Stimulated activated CD8-positive, alpha-beta memory T cell treated with anti-CD3 and anti-CD28 coated beads, Interleukin-4, amount 100 ng/mL, for 24 hours (primary cell): ENCODE data around the gene SCUBE2.
"Not testable (repeated sequence)": the region's sequence is repeated elsewhere in the genome, so short reads cannot be mapped to it uniquely, and the experiment has no call there.

Experiments used
- DNase-seq: peaks from one replicate; pipeline ENCODE4 v3.0.0-alpha.2; 2020; ENCODE audit warnings: low read depth

Gene SCUBE2

DNA sequence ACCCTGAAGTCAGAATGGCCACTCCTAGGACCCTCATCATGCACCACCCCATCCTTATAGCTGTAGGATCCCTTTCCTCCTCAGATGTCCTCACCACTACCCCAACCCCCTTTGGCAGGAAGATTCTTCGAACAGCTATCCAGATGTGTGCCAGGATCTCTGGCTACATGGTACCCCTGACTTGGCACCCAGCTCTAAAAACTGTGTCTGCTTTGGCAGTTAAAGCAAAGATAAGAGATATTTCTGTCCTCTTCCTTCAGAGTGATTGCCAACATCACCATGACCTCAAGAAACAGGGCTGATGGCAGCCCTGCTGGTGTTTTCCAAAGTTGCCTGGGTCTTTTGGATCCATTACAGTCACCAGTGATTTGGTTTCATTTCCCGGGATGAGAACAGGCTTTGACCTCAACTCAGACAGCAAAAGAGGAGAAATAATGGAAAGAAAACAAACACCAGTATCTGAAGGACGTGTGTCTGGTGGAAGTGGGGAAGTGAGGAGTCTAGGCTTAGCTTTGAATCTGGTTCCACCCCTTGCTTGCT lies 83.3 kb downstream of the SCUBE2 start:
- DNase-seq: no peak

DNA sequence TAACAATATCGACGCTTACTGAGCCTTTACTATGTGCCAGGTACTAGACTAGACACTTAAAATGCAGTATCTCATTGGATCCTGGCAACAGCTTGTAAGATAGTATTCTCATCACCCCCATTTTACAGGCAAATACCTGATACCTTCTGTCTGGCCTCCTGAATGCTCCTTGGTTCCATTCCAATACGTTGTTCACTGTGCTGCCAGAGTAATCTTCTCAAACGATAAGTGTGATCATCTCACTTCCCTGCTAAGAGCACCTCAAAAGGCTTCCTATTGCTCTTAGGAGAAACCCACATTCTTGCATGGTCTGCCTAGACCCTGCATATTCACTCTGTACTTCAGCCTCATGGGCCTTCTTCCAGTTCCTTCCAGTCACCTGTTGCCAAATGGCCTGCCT lies 86.3 kb downstream of the SCUBE2 start:
- DNase-seq: no peak

DNA sequence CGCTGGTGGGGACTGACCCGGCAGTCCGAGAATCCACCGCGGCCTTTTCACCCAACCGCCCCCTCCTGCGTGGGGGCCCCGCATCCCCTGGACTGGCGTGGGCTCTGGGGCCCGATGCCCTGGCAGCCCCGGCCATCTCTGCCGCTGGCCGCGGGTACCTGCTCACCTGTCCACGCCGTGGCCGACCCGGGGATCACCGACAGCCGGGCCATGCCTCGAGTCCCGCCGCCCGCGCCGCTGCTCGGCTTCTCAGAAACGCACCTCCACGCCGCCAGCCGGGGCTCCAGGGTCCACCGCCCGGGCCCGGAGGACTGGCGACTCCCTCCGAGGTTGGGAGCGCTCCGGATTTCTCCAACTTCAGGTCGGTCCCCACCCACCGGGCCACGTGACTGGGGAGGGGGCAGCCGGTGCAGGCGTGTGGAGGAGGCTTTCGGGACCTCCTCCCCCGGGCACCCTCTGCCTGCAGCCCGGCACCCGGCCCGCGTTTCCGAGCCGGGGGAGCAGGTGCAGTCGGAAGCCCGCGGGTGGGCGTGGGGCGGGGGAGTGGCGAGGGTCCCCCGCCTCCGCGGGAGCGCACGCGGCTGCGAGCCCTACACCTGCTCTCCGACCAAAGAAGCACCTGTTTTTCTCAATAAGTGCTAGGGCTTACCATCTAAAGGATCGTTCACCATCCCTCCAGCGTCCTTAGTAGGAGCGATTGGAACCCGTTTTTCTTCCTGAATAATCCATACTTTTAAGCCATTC lies 87.0 kb downstream of the SCUBE2 start:
- DNase-seq: no peak

DNA sequence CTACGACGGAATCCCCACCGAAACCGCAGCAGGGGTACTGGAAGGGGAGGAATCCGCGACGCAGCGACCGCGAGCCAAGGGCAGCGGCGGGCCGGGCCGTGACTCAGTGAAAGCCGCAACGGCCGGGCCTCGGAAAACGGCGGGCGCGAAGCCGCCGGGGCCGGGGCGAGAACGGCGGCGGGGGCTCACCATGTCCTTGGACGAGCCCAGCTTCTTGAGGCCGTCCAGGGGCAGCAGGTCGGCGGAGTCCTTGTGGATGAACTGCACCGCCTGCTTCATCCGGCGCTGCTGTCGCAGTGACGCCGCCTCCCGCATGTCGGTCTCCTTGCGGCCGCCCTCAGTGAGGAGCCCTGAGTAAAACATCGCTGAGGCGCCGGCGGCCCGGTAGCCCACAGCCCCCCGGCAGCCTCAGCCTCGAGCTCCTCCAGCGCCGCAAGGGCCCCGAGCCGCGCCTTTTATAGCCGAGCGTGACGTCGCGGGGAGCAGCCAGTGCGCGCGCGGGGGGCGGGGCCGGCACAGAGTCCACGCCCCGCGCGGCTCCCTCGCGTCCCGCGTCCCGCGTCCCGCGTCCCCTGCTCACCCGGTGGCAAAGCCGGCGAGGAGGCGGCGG lies 87.7 kb downstream of the SCUBE2 start, which contains the start of gene NRIP3:
TSS of gene NRIP3 (minus strand) at position 429 of the 610 bp plus-strand sequence. CDS start at position 363, 66 bp downstream.
- peak; percentile 52 for DNase-seq

DNA sequence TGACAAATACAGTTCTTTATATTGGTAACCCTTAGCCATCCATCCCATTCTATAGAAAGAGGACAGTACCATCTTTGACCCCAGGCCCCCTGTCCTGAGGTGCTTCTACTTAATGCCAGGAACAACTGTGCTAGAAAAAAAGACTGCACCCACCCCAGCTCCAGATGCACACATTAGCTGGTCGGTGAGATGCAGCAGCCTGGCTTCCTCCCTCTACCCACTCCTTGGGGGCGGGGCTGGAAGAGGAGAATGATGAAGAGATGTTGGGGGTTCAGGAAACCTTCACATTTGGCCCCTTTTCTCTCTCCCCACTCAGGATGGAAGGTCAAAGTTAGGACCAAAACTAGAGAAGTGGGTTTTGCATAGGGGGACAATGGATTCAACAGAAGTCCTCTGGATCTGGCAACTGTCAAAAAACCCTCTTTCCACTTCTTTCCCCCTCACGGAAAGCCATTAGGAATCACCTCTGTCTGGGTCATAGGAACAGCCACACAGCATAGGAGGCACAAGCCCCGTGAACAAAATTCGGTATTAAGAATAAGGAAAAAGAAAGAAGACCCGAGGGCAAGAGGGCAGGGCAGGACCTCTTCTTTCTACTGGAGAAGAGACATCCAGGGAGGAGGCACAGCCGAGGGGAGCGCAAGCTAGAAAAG lies 88.4 kb downstream of the SCUBE2 start:
- DNase-seq: no peak

DNA sequence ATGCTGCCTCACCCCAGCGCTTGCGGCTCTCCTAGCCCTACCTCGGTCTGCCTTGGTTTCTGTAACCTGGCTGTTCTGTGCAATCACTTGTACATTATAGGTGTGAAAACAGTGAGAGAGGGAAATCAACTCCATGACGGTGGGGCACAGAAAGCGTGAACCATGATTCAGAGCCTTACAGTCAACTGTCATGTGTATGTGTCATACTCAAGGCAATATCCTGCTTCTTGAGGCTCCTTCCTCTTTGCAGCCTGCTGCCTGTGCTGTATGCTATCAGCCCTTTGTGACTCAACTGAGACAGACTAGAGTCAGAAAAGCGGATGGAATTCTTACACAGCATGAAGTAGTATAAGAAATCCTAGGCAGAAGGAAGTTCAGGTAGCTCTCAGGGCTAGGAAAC lies 89.7 kb downstream of the SCUBE2 start:
- no peak for DNase-seq

DNA sequence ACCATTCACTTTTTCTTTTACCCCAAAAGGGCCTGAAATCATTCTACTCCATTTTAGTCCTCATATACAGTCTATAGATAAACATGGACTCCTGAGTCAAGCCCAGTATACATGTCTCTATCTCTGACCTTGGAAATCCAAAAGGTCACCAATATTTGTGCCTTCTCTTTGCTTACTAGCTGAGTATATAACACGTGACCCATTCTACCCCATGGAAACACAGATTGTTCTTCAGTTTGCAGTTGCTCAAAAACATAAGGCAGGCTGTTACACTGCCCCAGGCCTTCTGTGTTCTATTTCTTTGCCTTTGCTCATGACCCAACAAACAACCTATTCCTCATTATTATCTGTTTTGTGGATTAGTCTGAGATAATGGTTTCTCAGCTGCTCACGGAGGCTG lies 93.4 kb downstream of the SCUBE2 start:
- no peak for DNase-seq

DNA sequence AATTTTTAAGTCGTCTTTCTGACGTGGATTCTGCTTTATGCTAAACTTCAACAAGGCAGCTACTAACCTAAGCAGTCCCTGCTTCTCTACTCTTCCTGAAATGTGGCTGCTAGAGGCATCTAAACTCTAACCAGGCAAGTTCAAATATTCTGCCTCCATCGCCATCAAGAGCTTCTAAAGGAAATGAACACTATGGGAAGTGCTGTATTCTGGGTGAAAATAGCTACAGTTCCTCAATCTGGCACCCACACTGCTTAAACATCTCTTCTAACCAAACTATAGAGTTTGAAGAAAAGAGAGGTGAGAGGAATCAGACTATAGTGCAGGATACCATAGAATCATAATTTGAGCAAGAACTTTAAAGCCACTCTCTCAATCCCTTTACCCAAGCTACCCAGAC lies 93.9 kb downstream of the SCUBE2 start:
- DNase-seq: no peak

DNA sequence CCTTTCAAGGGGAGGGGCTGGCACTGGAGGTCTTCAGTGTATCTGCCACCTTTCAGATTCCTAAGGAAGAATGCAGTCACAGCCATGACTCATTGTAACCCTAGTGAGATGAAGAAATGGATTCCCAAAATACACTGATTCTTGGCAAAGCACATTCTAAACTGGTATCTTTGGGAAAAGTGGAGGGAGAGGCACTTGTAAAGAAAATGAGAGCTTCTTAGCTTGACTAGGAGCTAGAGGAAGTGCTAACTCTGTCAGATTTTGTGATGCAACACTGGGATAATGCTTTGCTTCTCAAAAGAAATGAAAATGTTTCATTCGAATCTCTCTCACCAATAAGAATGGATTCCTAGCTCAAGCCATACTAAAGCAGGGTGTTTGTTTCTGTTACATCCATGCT lies 101.9 kb downstream of the SCUBE2 start:
- DNase-seq: no peak

DNA sequence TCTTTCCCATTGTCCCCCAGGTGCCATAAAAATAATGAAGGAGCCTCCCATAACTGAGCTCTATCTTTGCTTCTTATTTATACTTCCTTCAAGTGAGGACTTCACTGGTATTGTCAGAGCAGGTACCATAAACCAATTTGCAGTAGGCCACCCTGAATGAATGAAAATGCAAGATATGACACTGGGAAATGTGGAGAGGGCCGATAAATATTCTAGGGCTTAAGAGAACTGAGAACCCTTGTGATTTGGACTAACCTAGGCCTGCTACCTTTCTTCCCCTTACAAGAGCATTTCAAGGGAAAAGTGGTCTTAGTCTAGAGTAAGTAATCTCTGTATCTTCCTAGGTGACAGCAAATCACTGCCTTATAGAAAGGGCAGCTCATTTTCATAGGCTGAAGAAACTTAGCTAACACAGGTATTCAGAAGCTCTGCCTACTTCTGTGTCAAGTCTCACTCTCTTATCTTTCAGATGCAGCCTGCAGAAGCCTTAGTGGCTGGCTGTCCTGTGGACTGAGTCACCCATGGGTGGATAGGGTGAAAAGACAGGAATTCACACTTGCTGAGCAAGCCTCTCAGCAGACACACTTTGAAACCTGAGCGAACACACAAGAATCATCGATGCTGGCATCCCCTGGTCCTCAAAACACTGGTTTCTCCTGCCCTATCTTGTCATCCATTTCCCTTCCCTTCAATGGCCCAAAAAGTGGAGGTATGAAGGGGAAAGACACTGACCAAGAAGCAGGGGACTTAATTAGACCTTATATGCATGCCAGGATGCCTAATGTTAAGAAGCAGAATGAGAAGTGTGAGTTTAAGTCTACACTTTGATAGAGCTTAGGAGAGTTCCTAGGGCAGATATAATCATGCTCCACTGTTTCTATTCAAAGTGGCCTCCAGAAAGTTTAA lies 102.8 kb downstream of the SCUBE2 start:
- DNase-seq: no peak

DNA sequence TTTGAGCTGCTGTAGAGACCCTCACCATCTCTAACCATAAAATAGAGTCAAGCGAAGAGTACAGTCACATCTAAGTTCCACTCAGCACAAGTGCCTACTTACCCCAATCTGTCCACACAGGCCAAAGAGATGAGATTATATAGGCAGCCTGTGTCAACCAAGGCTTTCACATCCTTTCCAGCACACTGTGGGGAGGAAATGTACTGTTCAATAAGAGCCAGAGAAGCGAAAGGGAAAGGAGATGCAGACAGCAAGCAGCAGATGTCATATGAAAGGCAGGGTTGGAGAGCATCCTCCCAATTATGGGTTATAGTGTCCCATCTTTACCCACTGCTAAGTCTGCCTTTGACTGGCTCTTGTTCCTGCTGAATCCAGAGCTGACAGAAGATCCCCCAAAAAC lies 104.0 kb downstream of the SCUBE2 start:
- DNase-seq: no peak

DNA sequence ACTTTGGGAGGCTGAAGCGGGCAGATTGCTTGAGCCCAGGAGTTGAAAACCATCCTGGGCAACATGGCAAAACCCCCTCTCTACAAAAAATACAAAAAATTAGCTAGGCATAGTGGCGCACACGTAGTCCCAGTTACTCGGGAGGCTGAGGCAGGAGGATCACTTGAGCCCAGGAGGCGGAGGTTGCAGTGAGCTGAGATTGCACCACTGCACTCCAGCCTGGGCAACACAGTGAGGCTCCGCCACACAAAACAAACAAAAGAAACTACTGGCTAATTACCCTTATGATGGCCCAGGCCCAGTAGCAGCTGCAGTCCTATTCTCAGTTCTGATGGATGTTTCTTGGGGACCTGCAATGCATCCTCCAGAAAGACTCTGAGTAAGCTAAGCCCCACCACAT lies 104.6 kb downstream of the SCUBE2 start:
- DNase-seq: not testable (repeated sequence)

DNA sequence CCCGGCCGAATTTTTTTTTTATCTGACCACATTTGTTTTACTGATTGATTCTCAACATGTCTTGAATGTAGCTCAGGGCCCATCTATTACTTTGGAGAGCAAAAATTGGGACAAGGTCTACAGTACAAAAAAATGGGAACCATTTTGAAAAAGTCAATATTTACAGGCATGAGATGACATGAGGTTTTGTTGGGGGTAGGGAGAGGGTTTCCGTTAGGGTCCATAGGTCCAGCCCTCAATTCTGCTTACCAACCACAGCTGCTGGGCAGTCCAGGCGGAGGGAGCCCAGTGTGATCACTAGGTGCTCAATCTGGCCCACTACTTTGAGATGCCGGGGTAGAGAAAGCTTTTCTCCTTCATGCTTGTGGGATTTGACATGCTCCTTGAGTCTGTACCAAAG lies 105.9 kb downstream of the SCUBE2 start:
- no peak for DNase-seq

DNA sequence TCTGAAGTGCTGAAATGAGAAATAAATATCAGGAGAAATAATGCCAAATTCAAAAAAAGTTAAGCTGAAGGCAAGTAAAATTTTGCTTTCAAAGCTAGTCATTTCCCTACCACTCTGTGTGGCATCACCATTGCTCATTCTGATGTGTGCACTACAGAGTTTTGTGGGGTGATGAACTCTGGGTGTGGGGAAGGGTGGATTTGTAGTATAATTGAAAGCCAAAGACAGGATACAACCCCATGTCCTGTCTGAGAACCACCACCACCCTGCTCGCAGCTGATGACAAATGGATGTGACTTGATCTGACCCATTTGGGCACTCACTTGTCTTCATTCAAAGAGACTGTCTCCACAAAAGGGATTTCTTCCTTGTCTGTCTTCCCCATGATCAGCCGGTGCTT lies 107.8 kb downstream of the SCUBE2 start:
- no peak for DNase-seq

DNA sequence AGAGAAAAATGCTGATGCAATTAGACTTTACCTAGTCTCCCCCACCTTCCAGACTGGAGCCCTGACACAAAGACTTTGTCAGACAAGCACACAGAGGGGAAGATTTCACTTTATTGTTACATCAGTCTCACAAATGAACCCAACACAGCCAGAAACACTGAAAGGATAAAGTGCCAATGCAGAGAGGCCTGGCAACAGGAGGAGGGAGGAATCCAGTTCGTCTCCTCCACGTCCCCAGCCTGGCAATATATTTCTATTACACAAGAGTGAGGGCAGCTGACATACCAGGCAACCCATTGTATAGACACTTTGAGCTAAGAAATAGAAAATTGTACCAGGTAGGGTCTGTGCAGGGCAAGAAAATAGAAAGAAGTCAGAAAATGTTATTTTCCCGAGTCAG lies 110.9 kb downstream of the SCUBE2 start:
- no peak for DNase-seq

DNA sequence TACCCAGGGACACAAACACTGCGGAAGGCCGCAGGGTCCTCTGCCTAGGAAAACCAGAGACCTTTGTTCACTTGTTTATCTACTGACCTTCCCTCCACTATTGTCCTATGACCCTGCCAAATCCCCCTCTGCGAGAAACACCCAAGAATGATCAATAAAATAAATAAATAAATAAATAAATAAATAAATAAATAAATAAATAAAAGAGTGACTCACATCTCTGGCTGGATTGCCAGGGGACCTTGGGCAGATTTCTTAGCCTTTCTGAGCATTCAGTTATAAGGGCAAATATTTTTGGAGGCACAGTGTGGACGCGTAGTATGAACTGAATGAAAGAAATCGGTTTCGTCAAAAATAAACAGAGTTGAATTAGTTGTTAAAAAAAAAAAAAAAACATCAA lies 112.0 kb downstream of the SCUBE2 start:
- DNase-seq: not testable (repeated sequence)

DNA sequence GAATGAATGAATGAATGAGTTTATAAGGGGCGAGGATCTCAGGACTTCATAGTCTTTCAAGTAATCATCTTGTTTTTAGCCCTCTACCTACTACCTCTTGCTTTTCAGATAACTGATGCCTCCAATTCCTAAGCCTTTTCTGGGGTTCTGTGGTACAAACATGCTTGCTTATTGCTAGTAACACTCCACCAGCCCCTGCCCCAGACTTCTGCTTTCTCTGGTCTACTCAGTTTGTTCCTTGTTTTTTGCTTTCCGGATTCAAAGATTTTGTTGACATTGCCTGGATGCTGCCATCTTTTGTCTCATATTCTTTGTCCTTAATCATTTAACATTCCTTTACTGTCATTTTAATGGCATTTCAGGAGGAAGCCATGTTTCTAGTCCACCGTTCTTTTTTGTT lies 118.3 kb downstream of the SCUBE2 start:
- DNase-seq: no peak

DNA sequence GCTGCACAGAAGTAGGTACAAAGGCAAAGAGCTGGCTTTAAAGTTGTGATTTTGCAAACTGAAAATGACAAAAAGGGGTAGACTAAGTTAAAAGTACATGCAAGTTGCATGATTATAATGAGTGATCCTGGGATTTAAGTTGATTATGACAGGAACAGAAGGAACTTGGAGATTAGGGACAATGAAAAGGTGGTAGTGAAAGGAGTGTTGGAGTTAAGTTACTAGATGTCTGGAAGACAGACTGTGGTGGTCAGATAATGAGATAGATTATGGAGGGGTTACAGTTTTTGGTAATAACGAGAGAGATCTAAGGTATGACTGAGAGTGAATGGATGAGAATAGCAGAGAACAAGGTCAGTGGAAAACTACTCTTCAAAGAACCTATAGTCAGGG lies 119.5 kb downstream of the SCUBE2 start:
- DNase-seq: no peak

DNA sequence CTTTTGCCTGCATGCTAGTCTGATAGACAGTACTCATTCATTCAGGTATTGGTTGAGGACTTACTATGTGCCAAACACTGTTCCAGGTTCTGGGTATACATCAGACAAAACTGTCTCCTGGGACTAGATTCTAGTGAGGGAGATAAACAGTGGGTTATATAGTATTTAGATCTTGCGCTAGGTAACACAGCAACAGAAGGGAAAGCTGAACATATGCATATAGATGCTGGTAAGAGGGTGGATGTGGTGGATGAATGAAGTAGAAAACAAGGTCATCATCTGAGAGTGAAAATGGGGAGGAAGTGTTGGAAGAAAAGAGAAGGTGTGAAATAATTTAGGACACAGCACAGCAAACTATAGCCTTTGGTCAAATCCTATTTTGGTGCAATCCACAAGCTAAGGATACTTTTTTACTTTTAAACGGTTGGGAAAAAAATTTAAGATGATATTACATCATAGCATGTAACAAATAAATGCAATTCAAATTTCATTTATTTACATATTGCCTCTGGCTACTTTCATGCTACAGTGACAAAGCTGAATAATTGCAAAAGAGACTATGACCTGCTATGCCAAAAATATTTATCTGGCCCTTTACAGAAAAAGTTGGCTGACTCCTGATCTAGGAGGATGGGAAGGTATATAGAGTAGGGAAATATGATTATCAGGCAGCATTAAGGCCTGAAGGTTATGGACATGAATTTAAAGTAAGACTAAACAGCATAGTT lies 120.0 kb downstream of the SCUBE2 start:
- DNase-seq: no peak
